Measurements from ENCODE around the gene PCNX2. TPM values are rescaled to one million over a fixed set of nuclear protein-coding genes. Genes with fewer than 3 reads are reported as not detected.

The PCNX2 gene
- total and polyA plus RNA-seq, 2 of the 8 experiments (the other 6 are each of a cell fraction or from before 2014, with no cell fraction given), result 46.1 to 57.6 TPM

GRCh38 chr1:233113009-233113879 lies 182.3 kb downstream of the PCNX2 start:
- Histone ChIP-seq H3K79me1 (ENCODE audit: low read depth, low read length) (no peaks in the 10 kb centered on the region), H2BK12ac (ENCODE audit: low read depth, low read length) (peak overlapping the region; percentile 99), H3K4me1 (replicated peaks in 1 of 4; ENCODE audit: control insufficient read depth in 3 of 4, insufficient read depth in 4 of 4, low read length in 3 of 4) (peaks cover 10 to 30% (median 18%) of the 10 kb centered on the region in 4 experiments; a peak in 6 of 7 replicates), H2BK5ac (ENCODE audit: low read depth, low read length) (peak overlapping the region; percentile 98), H3K14ac (ENCODE audit: insufficient read length) (no peak overlapping the region), H3K4me2 (ENCODE audit: insufficient read depth in 1 of 2, low read depth in 2 of 2, low read length in 2 of 2) (peak overlapping the region; percentile 59 to 73), H3K4me3 (ENCODE audit: extremely low read depth in 1 of 4, insufficient read depth in 2 of 4, low read depth in 3 of 4, low read length in 4 of 4) (peak overlapping the region in 2 of 4 experiments; percentile 17 to 19; a peak in 2 of 8 replicates), H3K18ac (ENCODE audit: extremely low read depth, low read length) (peak overlapping the region; percentile 49), H2BK15ac (ENCODE audit: low read length) (0 out of 2 replicates have a peak overlapping the region, but pooled peaks have one; percentile 66), H3K27ac (ENCODE audit: low read depth, low read length) (peak overlapping the region; percentile 94), H3K23ac (ENCODE audit: insufficient read length) (no peak overlapping the region), H3K56ac (replicated peaks; ENCODE audit: insufficient read length, low read depth, low read length) (peak overlapping the region; percentile 51), H3K79me2 (ENCODE audit: control insufficient read depth in 1 of 2, insufficient read depth in 2 of 2, low read length in 2 of 2) (0 out of 4 replicates have a peak, but pooled peaks cover 0 to 2% of the 10 kb centered on the region in 2 experiments), H3K23me2 (ENCODE audit: low read depth, low read length) (0 out of 2 replicates have a peak, but pooled peaks cover 4% of the 10 kb centered on the region), H3K4ac (replicated peaks; ENCODE audit: insufficient read length, low read depth, low read length) (peak overlapping the region; percentile 96), H2AFZ (ENCODE audit: low read length) (no peak overlapping the region), H3K9me3 (ENCODE audit: insufficient read depth in 2 of 2, low read depth in 1 of 2, low read length in 1 of 2) (no peaks in the 10 kb centered on the region), H3K27me3 (replicated peaks in 1 of 4; ENCODE audit: control insufficient read depth in 3 of 4, extremely low read depth in 1 of 4, insufficient read depth in 3 of 4, low read length in 3 of 4) (no peaks in the 10 kb centered on the region), H3K36me3 (ENCODE audit: control insufficient read depth in 2 of 4, insufficient read depth in 4 of 4, low read length in 3 of 4) (peaks cover 0 to 10% (median 2%) of the 10 kb centered on the region in 4 experiments; a peak in 4 of 8 replicates), H3K9ac (replicated peaks in 1 of 4; ENCODE audit: extremely low read depth in 1 of 4, low read depth in 3 of 4, low read length in 3 of 4) (peak overlapping the region; percentile 45 to 80 (median 76)), H2BK20ac (ENCODE audit: low read length) (peak overlapping the region; percentile 16), H4K8ac (ENCODE audit: extremely low read depth, insufficient read depth, low read length) (no peak overlapping the region; the same call in 1 of the 2 replicates), H4K5ac (ENCODE audit: insufficient read length, low read depth, low read length) (peak overlapping the region; percentile 75), H4K91ac (replicated peaks; ENCODE audit: insufficient read length, low read length) (peak overlapping the region; percentile 99), H2AK5ac (ENCODE audit: low read depth, low read length) (peak overlapping the region; percentile 91), H4K20me1 (replicated peaks in 1 of 2; ENCODE audit: control insufficient read depth in 1 of 2, insufficient read depth in 2 of 2, low read length in 2 of 2) (no peaks in the 10 kb centered on the region), H2BK120ac (replicated peaks; ENCODE audit: low read depth, low read length) (peak overlapping the region; percentile 8)
- CTCF ChIA-PET (ENCODE audit: partially characterized antibody), result interaction anchor here (1.6 kb wide), 1 partner anchor 12 kb away, joined by 5 read pairs; no protein-coding TSS in a partner anchor
- POLR2A ChIA-PET (ENCODE audit: partially characterized antibody), result interaction anchor here (0.8 to 2.2 kb wide), 8 partner anchors 9 to 183 kb away, joined by 3 to 11 read pairs (median 3); no protein-coding TSS in a partner anchor
- DNase-seq (ENCODE audit: low read depth in 1 of 2, low spot score in 2 of 2) (peak in 1 of 2 experiments; percentile 39), FAIRE-seq (peak; percentile 90)
- 31% methylated on average over 8 of the region's 8 CpGs; no CpG with 5 or more reads in 1 of the 2 experiments for WGBS, 2 experiments (ENCODE audit: extremely low coverage in 1 of 2, insufficient coverage in 1 of 2, insufficient read length in 1 of 2, insufficient replicate concordance in 2 of 2, low coverage in 1 of 2, low lambda C conversion rate in 2 of 2, missing lambda C conversion rate in 1 of 2)
- TF ChIP-seq SAP30 (IDR thresholded peaks at IDR 0.05; ENCODE audit: insufficient read depth, insufficient replicate concordance, low read length), result no peak
- no peak for TF ChIP-seq FOSL1 (IDR thresholded peaks at IDR 0.05; ENCODE audit: insufficient read depth, low read depth, low read length)
- TF ChIP-seq KDM5A (IDR thresholded peaks at IDR 0.05; ENCODE audit: low read length), result no peak
- TF ChIP-seq RBBP5 (IDR thresholded peaks at IDR 0.05; ENCODE audit: borderline replicate concordance, low read depth, low read length), result no peak
- TF ChIP-seq RNF2 (IDR thresholded peaks at IDR 0.05; ENCODE audit: borderline replicate concordance, low read depth, low read length, missing control alignments, poor library complexity, severe bottlenecking), result no peak
- no peak for TF ChIP-seq SIX5 (IDR thresholded peaks at IDR 0.05; ENCODE audit: low read depth, low read length)
- no peak for TF ChIP-seq TBP (IDR thresholded peaks at IDR 0.05; ENCODE audit: low read depth, low read length)
- no peak for TF ChIP-seq KDM1A (IDR thresholded peaks at IDR 0.05; ENCODE audit: borderline replicate concordance, low read length)
- peak in 1 of 2 experiments; percentile 51; a peak in 2 of 3 replicates for TF ChIP-seq POLR2A (IDR thresholded peaks at IDR 0.05; ENCODE audit: control extremely low read depth in 1 of 2, low read depth in 2 of 2, low read length in 2 of 2)
- 0 out of 4 replicates have a peak, but pooled peaks of 1 of the 2 experiments have one; percentile 1 for TF ChIP-seq RAD21 (IDR thresholded peaks at IDR 0.05 in 1 of 2, conservative IDR thresholded peaks at IDR 0.05 in 1 of 2; ENCODE audit: low read depth in 2 of 2, low read length in 2 of 2)
